HepG2 (cell line): ENCODE data around the gene MCFD2. TPM values are rescaled to one million over a fixed set of nuclear protein-coding genes. Genes with fewer than 3 reads are reported as not detected.

Source experiments
- CCAR2 ChIP-seq: fragments of 200-400 bp; formaldehyde crosslinking; optimal IDR thresholded peaks from 2 replicates; pipeline ENCODE3; 2018; ENCODE audit warnings: low read depth, mild to moderate bottlenecking, low read length, moderate library complexity
- DNMT3B ChIP-seq: conservative IDR thresholded peaks from 2 replicates; pipeline ENCODE4 v1.6.1; 2016; ENCODE audit warnings: missing biosample characterization, control low read depth
- GATA4 ChIP-seq: sonication (generic); IDR thresholded peaks from 2 replicates; pipeline ENCODE4 v1.6.1; 2016; ENCODE audit warnings: antibody characterized with exemption, low read depth, borderline replicate concordance
- MAFG ChIP-seq: sonication (generic); formaldehyde crosslinking; IDR thresholded peaks from 2 replicates; pipeline ENCODE4 v1.5.1; 2020; ENCODE audit warnings: mild to moderate bottlenecking, missing genetic modification reagents
- NFRKB ChIP-seq: fragments of 450-650 bp; IDR thresholded peaks from 2 replicates; pipeline ENCODE4 v1.6.1; 2017
- NFYB ChIP-seq: sonication (generic); formaldehyde crosslinking; IDR thresholded peaks from 2 replicates; pipeline ENCODE4 v1.4.0; 2020; ENCODE audit warnings: missing genetic modification reagents
- RFXAP ChIP-seq: sonication (generic); formaldehyde crosslinking; IDR thresholded peaks from 2 replicates; pipeline ENCODE4 v1.4.0; 2020; ENCODE audit warnings: missing genetic modification reagents, borderline replicate concordance
- SIN3A ChIP-seq: IDR thresholded peaks from 2 replicates; pipeline ENCODE4 v1.6.1; 2011; ENCODE audit warnings: low read depth, mild to moderate bottlenecking, control low read depth, low read length, borderline replicate concordance
- ZNF138 ChIP-seq: sonication (generic); formaldehyde crosslinking; IDR thresholded peaks from 2 replicates; pipeline ENCODE4 v1.5.0; 2020; ENCODE audit warnings: mild to moderate bottlenecking, low read depth, missing genetic modification reagents
- ZNF354B ChIP-seq: sonication (generic); formaldehyde crosslinking; IDR thresholded peaks from 2 replicates; pipeline ENCODE4 v1.8.0; 2022; ENCODE audit warnings: mild to moderate bottlenecking, missing genetic modification reagents
- polyA plus RNA-seq, 8 experiments: library from polyadenylated mRNA; depleted of rRNA in 3 of 8; stranded (reverse) in 7 of 8; unstranded in 1 of 8; fragments of >200 nt; fragmentation: Illumina TruSeq in 4 of 8; extraction: Trizol in 4 of 8; gene quantifications; 2 replicates each; pipeline versions ENCODE4 v1.2.1 to v1.2.3, GENCODE V29; 2011 to 2016; ENCODE audit warnings: low read depth in 4 of 8, missing spikeins in 1 of 8, mixed read lengths in 1 of 8; ENCODE audit not compliant: insufficient read depth in 1 of 8
- total RNA-seq, 5 experiments: library from RNA; depleted of rRNA; stranded (reverse); fragments of >200 nt; fragmentation: Illumina TruSeq; extraction: Trizol; gene quantifications; 2 replicates each; pipeline ENCODE4 v1.2.3, GENCODE V29; 2016; ENCODE audit warnings: low read depth in 1 of 5
- TF ChIP-seq, protein P1 (sequence below): sonication (generic); formaldehyde crosslinking; IDR thresholded peaks from 2 replicates; pipeline ENCODE4 v1.5.1; 2020; ENCODE audit warnings: missing genetic modification reagents, mild to moderate bottlenecking, borderline replicate concordance
- TF ChIP-seq, protein P2 (sequence below): sonication (generic); formaldehyde crosslinking; IDR thresholded peaks from 2 replicates; pipeline ENCODE4 v1.8.0; 2023; ENCODE audit warnings: mild to moderate bottlenecking, missing genetic modification reagents
- TF ChIP-seq, protein P3 (sequence below): sonication (generic); formaldehyde crosslinking; conservative IDR thresholded peaks from 2 replicates; pipeline ENCODE4 v1.4.0; 2020; ENCODE audit warnings: missing genetic modification reagents
- TF ChIP-seq, protein P4 (sequence below): sonication (generic); formaldehyde crosslinking; IDR thresholded peaks from 2 replicates; pipeline ENCODE4 v1.5.0; 2020; ENCODE audit warnings: mild to moderate bottlenecking, missing genetic modification reagents, borderline replicate concordance
- TF ChIP-seq, protein P5 (sequence below): sonication (generic); formaldehyde crosslinking; IDR thresholded peaks from 2 replicates; pipeline ENCODE4 v1.4.0; 2020; ENCODE audit warnings: mild to moderate bottlenecking, low read depth, missing genetic modification reagents
- TF ChIP-seq, protein P6 (sequence below): sonication (generic); formaldehyde crosslinking; IDR thresholded peaks from 2 replicates; pipeline ENCODE4 v1.4.0; 2020; ENCODE audit warnings: missing genetic modification reagents

MCFD2 gene
- total and polyA plus RNA-seq, 2 of the 13 experiments (the other 11 are each of a cell fraction or from before 2014, with no cell fraction given), result 183 to 232 TPM

DNA sequence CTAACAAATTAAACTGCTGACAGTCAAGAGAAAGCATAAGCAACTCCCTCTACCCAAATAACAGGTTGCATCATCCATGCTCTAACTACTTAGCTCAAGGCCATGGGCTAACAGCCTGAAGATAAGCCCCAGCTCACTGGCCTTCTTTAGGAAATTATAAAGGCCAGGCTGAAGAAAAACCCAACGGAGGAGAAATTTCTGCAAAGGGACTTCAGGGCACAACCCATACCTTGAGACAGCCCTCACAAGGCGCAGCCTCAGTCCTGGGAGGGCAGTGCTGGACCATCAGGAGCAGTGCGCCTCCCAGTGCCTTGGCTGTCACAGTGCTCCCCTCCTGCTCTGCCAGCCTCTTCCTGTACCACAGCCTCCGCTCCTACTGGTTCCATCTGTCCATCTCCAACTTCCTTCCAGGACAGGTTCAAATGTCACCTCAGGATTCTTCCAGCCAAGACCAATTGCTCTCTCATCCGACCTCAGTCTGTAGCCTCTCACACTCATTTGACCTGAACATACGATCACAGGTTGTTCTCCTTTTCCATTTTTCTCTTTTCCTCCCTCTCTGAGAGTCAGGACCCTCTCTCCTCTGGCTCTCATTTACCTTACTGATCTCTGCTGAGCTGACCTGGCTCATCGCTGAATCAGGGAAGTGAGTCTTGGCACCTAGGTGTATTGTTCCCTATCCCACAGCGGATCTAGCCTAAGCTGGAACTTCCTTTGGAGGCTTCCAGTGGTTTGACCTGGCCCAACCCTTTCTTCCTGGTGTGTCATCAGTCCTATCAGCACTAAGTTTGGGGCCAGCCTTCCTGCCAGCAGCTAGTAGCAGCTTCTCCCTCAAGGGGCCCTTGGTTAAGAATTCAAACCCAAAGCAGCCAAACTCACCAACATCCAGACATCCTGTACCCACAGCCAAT is 1.9 kb downstream of the MCFD2 start (continued):
- TF ChIP-seq, protein P1, sequence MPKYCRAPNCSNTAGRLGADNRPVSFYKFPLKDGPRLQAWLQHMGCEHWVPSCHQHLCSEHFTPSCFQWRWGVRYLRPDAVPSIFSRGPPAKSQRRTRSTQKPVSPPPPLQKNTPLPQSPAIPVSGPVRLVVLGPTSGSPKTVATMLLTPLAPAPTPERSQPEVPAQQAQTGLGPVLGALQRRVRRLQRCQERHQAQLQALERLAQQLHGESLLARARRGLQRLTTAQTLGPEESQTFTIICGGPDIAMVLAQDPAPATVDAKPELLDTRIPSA (CRISPR knock-in tag), result 0 out of 2 replicates have a peak, but pooled peaks have one; percentile 29
- TF ChIP-seq SIN3A (no peak), DNMT3B (CRISPR knock-in tag) (no peak), NFYB (CRISPR knock-in tag) (no peak), GATA4 (0 out of 2 replicates have a peak, but pooled peaks have one; percentile 41), CCAR2 (no peak), MAFG (CRISPR knock-in tag) (no peak), NFRKB (no peak), ZNF138 (CRISPR knock-in tag) (no peak), ZNF354B (no peak), RFXAP (CRISPR knock-in tag) (no peak)
- TF ChIP-seq, protein P2, sequence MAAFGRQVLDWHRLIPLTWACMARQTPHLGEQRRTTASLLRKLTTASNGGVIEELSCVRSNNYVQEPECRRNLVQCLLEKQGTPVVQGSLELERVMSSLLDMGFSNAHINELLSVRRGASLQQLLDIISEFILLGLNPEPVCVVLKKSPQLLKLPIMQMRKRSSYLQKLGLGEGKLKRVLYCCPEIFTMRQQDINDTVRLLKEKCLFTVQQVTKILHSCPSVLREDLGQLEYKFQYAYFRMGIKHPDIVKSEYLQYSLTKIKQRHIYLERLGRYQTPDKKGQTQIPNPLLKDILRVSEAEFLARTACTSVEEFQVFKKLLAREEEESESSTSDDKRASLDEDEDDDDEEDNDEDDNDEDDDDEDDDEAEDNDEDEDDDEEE (CRISPR knock-in tag), result no peak
- TF ChIP-seq, protein P3, sequence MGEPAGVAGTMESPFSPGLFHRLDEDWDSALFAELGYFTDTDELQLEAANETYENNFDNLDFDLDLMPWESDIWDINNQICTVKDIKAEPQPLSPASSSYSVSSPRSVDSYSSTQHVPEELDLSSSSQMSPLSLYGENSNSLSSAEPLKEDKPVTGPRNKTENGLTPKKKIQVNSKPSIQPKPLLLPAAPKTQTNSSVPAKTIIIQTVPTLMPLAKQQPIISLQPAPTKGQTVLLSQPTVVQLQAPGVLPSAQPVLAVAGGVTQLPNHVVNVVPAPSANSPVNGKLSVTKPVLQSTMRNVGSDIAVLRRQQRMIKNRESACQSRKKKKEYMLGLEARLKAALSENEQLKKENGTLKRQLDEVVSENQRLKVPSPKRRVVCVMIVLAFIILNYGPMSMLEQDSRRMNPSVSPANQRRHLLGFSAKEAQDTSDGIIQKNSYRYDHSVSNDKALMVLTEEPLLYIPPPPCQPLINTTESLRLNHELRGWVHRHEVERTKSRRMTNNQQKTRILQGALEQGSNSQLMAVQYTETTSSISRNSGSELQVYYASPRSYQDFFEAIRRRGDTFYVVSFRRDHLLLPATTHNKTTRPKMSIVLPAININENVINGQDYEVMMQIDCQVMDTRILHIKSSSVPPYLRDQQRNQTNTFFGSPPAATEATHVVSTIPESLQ (CRISPR knock-in tag), result 0 out of 2 replicates have a peak, but pooled peaks have one; percentile 51
- TF ChIP-seq, protein P4, sequence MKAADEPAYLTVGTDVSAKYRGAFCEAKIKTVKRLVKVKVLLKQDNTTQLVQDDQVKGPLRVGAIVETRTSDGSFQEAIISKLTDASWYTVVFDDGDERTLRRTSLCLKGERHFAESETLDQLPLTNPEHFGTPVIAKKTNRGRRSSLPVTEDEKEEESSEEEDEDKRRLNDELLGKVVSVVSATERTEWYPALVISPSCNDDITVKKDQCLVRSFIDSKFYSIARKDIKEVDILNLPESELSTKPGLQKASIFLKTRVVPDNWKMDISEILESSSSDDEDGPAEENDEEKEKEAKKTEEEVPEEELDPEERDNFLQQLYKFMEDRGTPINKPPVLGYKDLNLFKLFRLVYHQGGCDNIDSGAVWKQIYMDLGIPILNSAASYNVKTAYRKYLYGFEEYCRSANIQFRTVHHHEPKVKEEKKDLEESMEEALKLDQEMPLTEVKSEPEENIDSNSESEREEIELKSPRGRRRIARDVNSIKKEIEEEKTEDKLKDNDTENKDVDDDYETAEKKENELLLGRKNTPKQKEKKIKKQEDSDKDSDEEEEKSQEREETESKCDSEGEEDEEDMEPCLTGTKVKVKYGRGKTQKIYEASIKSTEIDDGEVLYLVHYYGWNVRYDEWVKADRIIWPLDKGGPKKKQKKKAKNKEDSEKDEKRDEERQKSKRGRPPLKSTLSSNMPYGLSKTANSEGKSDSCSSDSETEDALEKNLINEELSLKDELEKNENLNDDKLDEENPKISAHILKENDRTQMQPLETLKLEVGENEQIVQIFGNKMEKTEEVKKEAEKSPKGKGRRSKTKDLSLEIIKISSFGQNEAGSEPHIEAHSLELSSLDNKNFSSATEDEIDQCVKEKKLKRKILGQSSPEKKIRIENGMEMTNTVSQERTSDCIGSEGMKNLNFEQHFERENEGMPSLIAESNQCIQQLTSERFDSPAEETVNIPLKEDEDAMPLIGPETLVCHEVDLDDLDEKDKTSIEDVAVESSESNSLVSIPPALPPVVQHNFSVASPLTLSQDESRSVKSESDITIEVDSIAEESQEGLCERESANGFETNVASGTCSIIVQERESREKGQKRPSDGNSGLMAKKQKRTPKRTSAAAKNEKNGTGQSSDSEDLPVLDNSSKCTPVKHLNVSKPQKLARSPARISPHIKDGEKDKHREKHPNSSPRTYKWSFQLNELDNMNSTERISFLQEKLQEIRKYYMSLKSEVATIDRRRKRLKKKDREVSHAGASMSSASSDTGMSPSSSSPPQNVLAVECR, result peak; percentile 66; the same call in 1 of the 2 replicates
- TF ChIP-seq, protein P5, sequence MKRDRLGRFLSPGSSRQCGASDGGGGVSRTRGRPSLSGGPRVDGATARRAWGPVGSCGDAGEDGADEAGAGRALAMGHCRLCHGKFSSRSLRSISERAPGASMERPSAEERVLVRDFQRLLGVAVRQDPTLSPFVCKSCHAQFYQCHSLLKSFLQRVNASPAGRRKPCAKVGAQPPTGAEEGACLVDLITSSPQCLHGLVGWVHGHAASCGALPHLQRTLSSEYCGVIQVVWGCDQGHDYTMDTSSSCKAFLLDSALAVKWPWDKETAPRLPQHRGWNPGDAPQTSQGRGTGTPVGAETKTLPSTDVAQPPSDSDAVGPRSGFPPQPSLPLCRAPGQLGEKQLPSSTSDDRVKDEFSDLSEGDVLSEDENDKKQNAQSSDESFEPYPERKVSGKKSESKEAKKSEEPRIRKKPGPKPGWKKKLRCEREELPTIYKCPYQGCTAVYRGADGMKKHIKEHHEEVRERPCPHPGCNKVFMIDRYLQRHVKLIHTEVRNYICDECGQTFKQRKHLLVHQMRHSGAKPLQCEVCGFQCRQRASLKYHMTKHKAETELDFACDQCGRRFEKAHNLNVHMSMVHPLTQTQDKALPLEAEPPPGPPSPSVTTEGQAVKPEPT (CRISPR knock-in tag), result peak; percentile 67; the same call in 1 of the 2 replicates
- TF ChIP-seq, protein P6, sequence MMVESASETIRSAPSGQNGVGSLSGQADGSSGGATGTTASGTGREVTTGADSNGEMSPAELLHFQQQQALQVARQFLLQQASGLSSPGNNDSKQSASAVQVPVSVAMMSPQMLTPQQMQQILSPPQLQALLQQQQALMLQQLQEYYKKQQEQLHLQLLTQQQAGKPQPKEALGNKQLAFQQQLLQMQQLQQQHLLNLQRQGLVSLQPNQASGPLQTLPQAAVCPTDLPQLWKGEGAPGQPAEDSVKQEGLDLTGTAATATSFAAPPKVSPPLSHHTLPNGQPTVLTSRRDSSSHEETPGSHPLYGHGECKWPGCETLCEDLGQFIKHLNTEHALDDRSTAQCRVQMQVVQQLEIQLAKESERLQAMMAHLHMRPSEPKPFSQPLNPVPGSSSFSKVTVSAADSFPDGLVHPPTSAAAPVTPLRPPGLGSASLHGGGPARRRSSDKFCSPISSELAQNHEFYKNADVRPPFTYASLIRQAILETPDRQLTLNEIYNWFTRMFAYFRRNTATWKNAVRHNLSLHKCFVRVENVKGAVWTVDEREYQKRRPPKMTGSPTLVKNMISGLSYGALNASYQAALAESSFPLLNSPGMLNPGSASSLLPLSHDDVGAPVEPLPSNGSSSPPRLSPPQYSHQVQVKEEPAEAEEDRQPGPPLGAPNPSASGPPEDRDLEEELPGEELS (CRISPR knock-in tag), result peak; percentile 46; the same call in 1 of the 2 replicates
